NK-92 treated with Interleukin-12 subunit alpha and Interleukin-12 subunit beta, amount 100 ng/mL, for 24 hours (cell line): Measurements from ENCODE around the gene MAP3K13.
"Not testable (repeated sequence)": the region's sequence is repeated elsewhere in the genome, so short reads cannot be mapped to it uniquely, and the experiment has no call there.

Source experiments
- DNase-seq: peaks from one replicate; lab custom pipeline; 2025; lab: John Stamatoyannopoulos, UW

Gene MAP3K13

DNA sequence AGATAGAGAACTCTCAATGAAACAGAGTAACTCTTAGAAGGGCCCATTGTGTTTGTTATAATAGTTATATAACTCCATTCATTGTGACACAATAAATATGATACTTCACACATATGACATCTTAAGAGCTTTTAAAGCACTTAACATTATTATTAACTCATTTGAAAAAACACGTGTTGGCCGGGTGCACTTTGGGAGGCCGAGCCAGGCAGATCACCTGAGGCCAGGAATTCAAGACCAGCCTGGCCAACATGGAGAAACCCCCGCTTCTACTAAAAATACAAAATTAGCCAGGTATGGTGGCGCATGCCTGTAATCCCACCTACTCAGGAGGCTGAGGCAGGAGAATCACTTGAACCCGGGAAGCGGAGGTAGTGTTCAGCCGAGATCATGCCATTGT is 88.5 kb downstream of the MAP3K13 start:
- DNase-seq: not testable (repeated sequence)

DNA sequence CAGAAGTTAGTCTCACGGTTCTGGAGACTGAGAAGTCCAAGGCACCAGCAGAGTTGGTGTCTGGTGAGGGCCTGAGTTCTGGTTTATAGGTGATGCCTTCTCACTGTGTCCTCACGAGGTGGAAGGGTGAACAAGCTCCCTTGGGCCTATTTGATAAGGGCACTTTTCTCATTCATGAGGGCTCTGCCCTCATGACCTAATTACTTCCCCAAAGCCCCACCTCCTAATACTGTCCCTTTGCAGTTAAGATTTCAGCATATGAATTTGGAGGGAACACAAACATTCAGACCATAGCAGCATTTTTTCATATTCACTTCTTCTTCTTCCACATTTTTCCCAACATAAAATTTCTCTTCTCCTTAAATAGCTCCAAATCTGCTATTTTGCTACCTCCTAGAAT is 94.4 kb downstream of the MAP3K13 start:
- no peak for DNase-seq

DNA sequence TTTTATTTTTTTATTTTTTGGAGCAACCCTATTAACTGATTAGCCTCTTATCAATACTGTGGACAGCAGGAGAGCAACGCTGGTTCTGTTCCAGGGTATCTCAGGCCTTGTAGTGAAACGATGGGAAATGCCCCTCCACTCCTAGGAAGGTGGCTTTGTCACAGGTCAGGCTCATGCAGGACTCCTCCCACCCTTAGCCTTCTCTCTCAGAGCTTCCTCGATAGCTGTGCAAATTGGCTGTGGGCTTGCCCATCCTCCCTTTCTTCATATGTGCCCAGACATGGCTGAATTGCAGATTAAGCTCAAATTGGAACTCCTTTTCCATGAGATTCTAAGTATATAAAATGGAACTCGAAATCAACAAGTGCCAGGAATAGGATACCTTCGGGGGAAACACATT is 97.4 kb downstream of the MAP3K13 start:
- DNase-seq: no peak

DNA sequence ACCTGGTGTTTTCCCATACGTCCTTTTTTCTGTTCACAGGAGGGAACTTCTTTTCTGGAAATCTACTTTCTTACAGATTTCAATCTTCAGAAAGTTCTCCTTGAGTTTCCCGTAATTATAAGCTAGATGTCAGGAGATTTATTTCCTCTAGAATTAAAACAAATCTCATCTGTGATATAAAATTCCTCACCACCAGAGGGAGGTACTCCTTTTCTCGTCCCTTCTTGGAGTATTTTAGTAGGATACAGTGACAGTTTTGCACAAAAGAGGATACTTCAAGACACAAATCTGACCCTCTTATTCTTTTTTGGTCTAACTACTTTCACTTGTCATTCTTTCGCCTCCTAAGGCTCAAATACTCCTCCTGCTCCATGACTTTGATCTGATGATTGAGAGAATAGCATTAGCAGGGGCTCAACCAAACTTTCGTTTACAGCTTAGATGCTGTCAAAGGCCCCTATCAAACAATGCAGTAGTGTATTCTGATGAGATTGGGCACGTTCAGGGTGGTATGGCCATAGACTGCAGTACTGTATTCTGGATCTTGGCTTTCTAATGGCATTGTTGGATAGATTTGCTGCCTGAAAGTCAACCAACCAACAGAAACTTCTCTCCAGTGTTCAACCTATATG is 97.9 kb downstream of the MAP3K13 start:
- no peak for DNase-seq

DNA sequence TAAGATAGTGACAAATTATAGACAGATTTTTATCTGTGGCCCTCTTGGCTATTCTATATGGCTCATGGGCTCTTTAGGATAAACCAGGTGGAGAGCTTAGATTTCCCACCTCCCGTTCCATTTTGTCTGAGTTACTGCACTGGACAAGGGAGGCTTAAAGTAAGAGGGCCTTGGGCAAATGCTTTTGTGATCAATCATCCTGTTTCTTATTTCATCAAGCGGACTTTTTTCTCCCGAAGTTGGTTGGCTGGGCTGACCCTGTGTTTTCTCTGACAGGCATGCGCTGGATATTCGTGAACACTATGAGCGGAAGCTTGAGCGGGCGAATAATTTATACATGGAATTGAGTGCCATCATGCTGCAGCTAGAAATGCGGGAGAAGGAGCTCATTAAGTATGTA is 102.5 kb downstream of the MAP3K13 start:
- no peak for DNase-seq

DNA sequence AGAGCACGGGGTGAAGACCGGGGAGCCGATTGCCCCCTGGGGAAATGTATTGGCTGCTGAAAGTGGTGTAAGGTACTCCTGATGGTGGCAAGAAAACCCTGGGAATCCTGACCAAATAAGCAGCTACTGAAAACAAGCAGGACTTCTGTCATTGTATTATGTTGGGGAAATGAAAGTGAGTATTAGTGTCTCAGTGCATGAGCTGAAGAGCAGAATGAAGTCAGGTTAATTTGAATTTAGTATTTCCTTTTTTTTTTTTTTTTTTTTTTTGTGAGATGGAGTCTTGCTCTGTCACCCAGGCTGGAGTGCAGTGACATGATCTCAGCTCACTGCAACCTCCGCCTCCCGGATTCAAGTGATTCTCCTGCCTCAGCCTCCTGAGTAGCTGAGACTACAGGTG is 103.2 kb downstream of the MAP3K13 start:
- DNase-seq: not testable (repeated sequence)

DNA sequence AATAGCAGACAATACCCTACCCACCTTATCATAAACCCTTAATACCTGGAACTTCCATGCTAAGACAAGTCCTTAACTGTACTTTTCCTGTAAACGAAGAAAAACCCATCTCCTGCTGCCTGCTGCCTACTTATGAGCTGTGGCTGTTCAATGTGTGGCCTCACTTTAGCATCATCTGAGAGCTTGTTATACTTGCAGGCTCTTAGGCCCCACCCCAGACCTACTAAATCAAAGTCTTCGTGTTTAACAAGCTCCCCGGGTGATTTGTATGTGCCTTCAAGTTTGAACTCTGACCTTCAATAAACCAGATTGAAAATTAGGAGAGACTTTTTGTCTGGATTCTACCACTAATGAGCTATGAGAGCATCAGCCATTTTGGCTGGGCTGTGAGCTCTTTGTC is 106.6 kb downstream of the MAP3K13 start:
- no peak for DNase-seq

DNA sequence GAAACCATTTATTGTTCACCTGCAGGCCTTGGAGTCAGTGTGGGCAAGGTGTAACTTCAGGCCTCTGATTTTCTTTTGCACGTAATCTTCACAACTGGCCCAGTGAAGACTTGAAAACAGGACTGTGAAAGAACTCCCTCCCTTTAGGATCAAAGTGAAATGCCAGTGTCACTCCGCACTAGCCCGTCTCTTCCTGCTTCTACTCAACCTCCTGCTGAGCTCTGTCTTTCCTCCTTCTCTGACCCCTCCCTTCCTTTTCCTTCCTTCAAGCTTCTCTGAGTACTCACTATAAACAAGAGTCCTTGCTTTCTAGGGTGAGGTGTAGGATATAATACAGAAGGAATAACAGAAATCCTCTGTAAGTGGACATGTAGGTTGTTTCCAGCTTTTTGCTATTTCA is 107.4 kb downstream of the MAP3K13 start:
- no peak for DNase-seq

DNA sequence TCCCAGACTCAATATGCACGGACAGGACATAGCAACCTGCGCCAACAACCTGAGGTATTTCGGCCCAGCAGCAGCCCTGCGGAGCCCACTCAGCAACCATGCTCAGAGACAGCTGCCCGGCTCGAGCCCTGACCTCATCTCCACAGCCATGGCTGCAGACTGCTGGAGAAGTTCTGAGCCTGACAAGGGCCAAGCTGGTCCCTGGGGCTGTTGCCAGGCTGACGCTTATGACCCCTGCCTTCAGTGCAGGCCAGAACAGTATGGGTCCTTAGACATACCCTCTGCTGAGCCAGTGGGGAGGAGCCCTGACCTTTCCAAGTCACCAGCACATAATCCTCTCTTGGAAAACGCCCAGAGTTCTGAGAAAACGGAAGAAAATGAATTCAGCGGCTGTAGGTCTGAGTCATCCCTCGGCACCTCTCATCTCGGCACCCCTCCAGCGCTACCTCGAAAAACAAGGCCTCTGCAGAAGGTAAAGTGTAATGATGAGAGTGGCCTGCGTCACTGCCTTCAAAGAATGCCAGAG is 110.4 kb downstream of the MAP3K13 start:
- DNase-seq: no peak

DNA sequence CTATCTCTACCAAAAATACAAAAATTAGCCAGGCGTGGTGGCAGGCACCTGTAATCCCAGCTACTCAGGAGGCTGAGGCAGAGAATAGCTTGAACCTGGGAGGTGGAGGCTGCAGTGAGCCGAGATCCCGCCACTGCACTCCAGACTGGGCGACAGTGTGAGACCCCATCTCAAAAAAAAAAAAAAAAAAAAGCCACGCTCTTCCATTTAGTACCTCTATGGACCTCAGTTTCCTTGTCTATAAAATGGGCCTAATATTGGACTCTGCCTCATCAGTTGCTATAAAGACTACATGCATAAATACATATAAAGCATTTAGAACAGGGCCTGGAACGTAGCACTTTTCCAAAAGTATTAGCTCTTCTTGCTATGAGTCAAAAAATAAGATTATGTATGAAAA is 112.0 kb downstream of the MAP3K13 start:
- DNase-seq: not testable (repeated sequence)

DNA sequence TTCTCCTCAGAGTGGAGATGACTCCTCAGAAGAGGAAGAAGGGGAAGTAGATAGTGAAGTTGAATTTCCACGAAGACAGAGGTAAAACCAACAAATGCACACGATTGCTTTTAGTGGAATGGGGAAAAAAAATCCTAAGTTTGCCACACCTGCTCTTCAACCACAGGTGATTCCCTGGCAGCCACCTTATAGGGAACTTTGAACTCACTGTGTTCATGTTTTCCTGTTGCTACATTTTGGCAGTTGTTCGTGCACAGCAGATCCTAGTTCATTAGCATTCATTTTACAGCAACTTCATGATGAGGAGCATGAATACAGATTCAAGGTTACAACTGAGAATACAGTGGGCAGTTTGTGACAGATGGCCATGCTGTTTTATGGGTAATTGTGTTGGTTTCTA is 114.4 kb downstream of the MAP3K13 start:
- no peak for DNase-seq

DNA sequence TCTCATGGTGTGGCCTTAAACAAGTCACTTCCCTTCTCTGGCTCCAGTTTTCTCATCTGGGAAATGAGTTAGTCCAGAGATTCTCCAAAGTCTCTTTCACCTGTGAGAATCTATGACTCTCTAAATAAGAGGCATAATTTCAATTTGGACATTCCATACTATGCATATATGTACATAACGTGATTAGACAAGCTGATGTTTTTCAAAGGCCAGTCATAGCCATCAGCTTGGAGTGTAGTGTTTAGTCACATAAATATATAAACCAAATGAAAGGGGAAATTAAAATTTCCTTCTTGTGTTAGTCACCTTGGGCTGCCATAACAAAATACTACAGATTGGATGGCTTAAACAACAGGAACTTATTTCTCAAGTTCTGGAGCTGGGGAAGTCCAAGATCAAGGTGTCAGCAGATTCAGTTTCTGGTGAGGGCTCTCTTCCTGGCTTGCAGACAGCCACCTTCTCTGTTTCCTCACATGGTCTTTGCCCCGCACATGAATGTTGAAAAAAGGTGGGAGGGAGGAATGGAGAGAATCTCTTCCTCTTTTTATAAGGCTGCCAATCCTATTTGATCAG is 116.5 kb downstream of the MAP3K13 start:
- no peak for DNase-seq

DNA sequence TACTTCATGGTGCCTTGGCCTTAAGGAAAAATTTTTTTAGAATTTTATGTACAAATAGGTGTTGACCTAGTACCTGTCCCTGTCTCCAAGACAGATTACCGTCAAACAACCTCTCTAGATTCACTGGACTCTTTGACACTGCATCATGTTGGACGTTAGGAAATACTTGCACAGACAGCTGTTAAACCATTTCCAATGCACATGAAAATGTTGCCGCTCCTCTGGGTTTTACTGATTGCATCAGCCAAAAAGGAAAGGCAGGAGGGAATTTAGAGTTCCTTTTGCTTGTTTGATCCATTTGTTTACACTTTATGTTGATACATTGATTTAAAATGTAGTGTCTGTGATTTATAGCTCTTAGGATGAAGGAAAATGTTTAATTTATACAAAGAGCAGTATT is 121.4 kb downstream of the MAP3K13 start:
- DNase-seq: no peak

DNA sequence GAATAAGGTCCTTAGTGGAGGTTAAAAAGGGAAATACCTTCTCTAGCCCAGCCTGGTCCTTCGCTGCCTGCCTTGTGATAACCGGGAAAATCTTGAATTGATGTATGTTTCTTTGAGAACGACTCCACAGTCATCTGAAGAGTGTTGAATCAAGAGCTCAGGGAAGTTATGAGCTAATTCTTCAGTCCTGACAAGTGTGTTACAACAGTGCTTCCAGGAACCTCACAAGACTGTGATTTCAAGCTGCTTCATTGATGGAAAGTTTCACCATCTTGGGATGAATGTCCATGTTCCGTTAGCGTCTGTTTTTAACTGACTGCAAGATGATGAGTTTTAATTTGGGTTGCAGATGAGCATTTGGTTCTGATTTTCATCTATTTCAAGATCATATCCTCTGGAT is 123.5 kb downstream of the MAP3K13 start:
- no peak for DNase-seq

DNA sequence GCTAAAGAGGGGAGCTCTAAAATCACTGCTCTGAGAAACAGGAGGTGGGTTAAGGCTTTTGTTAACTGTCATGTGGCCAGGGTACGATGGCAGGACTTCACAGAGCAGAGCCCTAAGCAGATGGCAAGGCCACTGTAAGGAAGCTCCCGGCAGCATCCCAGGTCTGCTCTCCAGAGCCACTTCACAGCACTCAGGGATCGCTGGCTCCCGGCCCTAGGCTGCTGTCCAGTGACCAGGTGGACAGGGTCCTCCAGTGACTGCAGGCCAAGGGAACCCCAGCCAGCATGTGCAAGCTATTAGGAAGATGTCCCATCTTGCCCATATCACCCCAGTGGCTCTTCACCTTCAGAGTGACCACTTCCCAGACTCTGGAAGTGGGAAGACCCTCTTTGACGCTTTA is 125.5 kb downstream of the MAP3K13 start:
- no peak for DNase-seq

DNA sequence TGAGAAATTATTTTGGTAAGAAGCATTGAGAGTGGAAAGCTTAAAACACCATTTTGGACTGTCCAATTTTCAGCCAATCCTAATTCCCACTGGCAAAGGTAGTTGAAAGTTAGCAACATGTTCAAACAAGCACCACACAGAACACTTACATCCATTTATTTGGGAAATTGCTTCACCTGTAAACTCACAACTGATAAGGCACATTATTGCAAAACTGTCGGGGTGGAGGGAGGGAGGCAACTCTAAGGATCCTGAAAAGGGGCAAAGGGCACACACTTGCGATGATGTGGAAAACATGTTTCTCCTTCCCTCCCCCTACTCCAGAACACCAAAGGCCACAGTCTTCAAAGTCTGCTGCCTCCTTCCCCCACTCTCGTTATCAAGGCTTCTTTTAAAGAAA is 126.5 kb downstream of the MAP3K13 start:
- DNase-seq: no peak

DNA sequence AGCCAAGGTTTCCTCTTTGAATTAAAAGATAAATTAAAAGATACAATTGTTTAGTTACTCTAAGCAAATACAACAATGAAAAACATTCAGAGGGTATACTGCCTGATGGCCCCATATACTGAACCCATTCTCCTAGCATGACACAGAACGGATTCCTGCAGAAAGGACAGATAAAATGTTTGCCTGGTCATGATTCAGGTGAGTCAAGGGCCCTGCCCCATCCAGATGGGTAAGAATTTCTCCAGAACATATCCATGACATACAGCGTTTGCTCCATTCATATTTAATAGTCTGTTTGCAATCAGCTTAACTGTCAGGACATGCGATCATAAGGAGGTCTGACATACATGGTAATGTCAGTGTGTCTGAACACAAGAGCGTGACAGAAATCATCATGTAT is 127.3 kb downstream of the MAP3K13 start:
- DNase-seq: no peak

DNA sequence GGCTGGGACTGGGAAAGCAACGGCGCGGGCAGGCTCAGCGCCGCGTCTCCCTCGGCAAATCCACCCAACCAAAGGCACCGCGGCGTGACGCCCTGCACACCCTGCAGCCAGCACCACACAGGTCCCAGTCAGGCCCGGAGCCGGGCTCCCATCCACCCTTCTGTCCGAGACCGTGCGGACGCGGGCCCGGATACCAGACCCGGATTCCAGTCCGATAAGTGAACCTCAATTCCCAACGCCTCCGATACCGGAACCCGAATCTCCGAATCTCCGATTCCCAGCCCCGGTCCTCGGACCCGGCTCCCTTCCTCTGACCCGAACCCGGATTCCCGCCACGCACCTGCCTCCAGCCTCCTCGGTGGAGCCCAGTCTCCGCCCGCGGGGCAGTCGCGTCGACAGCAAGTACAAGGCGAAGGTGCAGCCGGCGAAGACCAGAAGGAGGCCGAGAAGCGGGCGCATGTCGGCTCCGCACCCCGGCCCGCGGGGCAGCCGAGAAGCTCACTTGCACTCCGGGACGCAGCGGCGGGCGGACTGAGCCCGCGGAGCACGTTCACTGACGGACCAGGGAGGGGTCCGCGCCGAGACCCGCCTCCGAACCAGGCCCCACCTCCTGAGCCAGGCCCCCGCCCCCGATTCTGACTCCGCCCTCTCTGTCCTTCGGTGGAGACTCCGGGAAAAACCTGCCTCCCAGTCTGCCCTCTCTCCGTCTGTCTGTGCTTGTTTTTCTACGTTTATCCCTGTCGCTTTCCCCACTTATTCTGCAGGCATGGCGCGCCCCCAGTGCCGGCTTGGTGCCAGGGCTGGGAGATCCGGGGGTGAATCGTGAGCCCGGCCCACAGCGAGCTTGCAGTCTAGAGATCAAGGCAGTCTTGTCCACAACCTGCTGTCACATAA is 135.8 kb downstream of the MAP3K13 start, which contains the start of gene TMEM41A:
Gene TMEM41A, minus strand, starts transcription at position 533 of the 894 bp plus-strand sequence. Its CDS starts 74 bp downstream, at position 459.
- DNase-seq: peak; percentile 50

DNA sequence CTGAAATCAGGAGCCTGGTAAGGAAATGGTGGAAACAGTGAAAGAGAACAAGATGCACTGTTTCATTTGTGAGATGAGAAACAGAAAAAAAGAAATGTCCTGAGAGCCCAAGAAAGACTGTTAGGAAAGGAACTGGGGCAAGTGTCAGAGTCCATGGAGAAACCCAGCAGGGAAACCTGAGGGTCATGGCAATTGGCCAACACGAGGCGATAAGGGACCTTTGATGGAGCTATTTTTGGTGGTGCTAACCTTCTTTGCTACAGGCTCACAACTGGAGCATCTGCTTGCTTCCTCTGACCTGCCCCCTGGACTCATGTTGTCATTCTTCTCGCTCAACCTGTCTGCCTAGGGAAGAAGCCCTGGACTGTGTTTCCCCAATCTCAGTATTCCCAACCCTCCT is 140.1 kb downstream of the MAP3K13 start:
- DNase-seq: no peak

DNA sequence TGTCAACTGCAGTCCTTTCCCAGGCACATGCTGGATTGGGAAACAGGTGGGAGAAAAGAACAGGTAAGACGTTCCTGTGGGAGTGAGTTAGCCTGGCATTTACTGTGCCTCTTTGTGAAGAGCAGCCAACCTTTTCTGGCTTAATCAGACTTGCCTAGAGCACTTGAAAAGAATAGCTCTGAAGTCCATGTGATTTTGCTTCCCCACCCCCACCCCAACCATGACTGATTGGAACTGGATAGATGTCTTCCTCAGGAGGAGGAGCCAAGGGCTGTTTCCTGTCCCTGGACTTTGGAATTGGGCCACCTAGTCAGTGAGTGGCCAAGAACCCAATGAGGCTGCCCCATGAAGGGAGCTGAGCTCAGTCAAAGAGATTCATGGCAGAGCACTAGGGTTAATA is 140.6 kb downstream of the MAP3K13 start:
- DNase-seq: no peak

DNA sequence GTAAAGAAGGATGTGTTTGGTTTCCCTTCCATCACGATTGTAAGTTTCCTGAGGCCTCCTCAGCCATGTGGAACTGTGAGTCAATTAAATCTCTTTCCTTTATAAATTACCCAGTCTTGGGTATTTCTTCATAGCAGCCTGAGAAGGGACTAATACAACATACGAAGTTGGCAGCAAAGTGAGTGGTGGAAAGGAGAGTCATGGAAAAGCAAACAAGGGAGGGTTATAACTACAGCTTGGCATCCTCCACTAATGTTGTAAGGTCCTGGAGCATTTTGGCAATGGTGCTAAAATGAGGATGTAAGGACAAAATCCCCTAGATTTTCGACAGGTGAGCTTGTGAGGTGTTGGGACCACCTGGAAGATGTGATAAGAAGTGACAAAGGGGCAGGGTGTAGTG is 141.7 kb downstream of the MAP3K13 start:
- no peak for DNase-seq

DNA sequence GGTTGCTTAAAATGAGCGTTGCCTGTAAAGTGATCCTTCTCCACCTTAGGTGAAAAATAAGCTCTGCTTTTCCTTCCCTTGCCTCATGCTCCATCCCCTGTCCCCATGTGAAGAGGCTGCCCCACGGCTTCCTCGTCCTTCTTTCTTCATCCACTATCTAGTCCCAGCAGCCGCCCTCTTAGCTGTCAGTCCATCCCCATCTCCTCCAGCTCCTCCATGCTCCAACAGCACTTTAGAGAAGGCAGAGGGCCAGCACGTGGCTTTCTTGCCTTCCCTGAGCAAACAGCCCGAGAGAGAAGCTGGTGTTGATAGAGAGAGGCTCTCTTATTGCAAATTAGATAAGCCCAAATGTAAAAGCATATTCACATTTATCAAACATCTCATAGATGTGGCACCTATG is 144.9 kb downstream of the MAP3K13 start:
- DNase-seq: no peak
